ENCODE data around the gene FAM98C.

Gene FAM98C

GRCh38 chr19:38429055-38429810, 26.3 kb downstream of the FAM98C start:
- no peak for TF ChIP-seq CTCF (IDR thresholded peaks at IDR 0.05; ENCODE audit: low read depth, low read length)
- DNase-seq (ENCODE audit: extremely low read depth, low read depth): no peak

DNA sequence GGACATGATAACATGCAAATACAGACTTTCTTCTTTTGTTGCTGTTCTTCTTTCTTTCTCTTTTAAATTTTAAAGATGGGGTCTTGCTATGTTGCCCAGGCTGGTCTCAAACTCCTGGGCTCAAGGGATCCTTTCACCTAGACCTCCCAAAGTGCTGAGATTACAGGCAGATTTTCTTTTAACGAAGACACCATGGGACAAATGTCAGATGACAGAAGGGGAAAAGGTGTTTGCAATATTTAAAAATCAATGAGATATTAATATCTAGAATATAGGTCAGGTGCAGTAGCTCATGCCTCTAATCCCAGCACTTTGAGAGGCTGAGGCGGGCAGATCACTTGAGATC, 26.9 kb downstream of the FAM98C start:
- DNase-seq (ENCODE audit: extremely low read depth, low read depth): no peak
- no peak for TF ChIP-seq CTCF (IDR thresholded peaks at IDR 0.05; ENCODE audit: low read depth, low read length)

- TF ChIP-seq CTCF (IDR thresholded peaks at IDR 0.05; ENCODE audit: low read depth, low read length): no peak
- no peak for DNase-seq (ENCODE audit: extremely low read depth, low read depth)
Measured at GRCh38 chr19:38430931-38431330, 28.0 kb downstream of the FAM98C start.

GRCh38 chr19:38433268-38433733, 30.4 kb downstream of the FAM98C start, which contains the start of gene RYR1:
TSS of gene RYR1 (plus strand) at chr19:38433691. CDS start at chr19:38433830, 139 bp downstream.
- TF ChIP-seq CTCF (IDR thresholded peaks at IDR 0.05; ENCODE audit: low read depth, low read length): no peak
- no peak for DNase-seq (ENCODE audit: extremely low read depth, low read depth)

DNA sequence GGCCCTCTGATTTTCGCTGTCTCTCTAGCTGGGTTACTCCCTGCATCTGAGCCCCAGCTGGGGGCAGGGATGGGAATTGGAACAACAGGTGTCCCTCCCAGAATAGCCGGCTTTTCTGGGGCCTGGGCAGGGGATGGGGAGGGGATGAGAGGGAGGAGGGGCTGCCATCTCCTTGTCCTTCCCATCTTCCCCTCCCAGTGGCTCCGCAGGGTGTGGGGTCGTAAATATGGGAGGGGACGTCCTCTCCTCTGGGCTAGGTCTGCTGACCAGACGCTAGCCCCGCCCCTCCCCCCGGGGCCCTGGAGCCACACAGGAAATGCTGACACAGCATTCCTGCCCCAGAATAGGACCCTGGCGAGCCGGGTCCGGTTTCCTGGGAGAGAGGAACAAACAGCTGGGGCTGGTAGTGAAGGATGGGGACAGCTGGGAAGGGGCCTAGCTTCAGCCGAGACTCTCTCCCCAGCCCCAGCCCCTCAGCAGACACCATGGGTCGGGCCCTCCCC, 31.7 kb downstream of the FAM98C start:
- TF ChIP-seq CTCF (IDR thresholded peaks at IDR 0.05; ENCODE audit: low read depth, low read length): no peak
- DNase-seq (ENCODE audit: extremely low read depth, low read depth): no peak

DNA sequence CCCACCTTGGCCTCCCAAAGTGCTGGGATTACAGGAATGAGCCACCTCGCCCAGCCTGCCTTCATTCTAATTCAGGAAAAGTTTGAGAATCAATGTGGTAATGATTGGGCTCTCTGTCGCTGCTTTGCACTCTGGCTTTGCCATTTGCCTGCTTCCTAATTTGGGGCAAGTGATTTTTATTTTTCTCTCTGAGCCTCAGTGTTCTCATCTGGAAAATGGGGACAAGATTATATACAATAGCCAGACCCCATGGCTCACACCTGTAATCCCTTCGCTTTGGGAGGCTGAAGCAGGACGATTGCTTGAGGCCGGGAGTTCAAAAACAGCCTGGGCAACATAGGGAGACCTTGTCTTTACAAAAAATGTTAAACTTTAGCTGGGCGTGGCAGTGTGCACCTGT, 34.4 kb downstream of the FAM98C start:
- no peak for DNase-seq (ENCODE audit: extremely low read depth, low read depth)
- no peak for TF ChIP-seq CTCF (IDR thresholded peaks at IDR 0.05; ENCODE audit: low read depth, low read length)

GRCh38 chr19:38437917-38438316, 35.0 kb downstream of the FAM98C start:
- TF ChIP-seq CTCF (IDR thresholded peaks at IDR 0.05; ENCODE audit: low read depth, low read length): no peak
- no peak for DNase-seq (ENCODE audit: extremely low read depth, low read depth)

Data from AG09319 (cell line).